BJ (cell line): Measurements from ENCODE around the gene IGIP. TPM values are rescaled to one million over a fixed set of nuclear protein-coding genes. Genes with fewer than 3 reads are reported as not detected.

Experiments
- CTCF ChIA-PET: fragments of 350-600 bp; formaldehyde crosslinking; extraction: SDS; loops from one replicate; lab custom pipeline; 2021; ENCODE audit warnings: antibody characterized with exemption, inconsistent platforms; lab: Yijun Ruan, JAX
- POLR2A ChIA-PET: fragments of 300-600 bp; sonication (Branson Sonifier 250); formaldehyde crosslinking; extraction: SDS; loops from one replicate; lab custom pipeline; 2021; ENCODE audit warnings: antibody characterized with exemption; lab: Charles Lee
- DNase-seq: peaks from one replicate; pipeline ENCODE4 v3.0.0-alpha.2; 2011; ENCODE audit warnings: low read depth
- H3K27me3 ChIP-seq: 2 replicates; pipeline ENCODE4 v1.6.0; 2011; ENCODE audit warnings: low read length; ENCODE audit not compliant: control insufficient read depth, insufficient read depth
- H3K36me3 ChIP-seq: 2 replicates; pipeline ENCODE4 v1.5.1; 2011; ENCODE audit warnings: low read length; ENCODE audit not compliant: control insufficient read depth, insufficient read depth
- H3K4me3 ChIP-seq: 2 replicates; pipeline ENCODE4 v1.5.1; 2011; ENCODE audit warnings: low read depth, mild to moderate bottlenecking, control low read depth, low read length
- polyA plus RNA-seq: library from polyadenylated mRNA; depleted of rRNA; stranded (reverse); fragments of >200 nt; gene quantifications from 2 replicates; pipeline ENCODE4 v1.2.3, GENCODE V29; 2011
- TF ChIP-seq, protein P1 (sequence below): IDR thresholded peaks from 2 replicates; pipeline ENCODE4 v1.5.1; 2011; ENCODE audit warnings: low read depth, mild to moderate bottlenecking, control low read depth, inconsistent platforms, low read length, moderate library complexity; ENCODE audit not compliant: insufficient read depth

IGIP gene
- polyA plus RNA-seq, 1 experiment, result 1.5 TPM

DNA sequence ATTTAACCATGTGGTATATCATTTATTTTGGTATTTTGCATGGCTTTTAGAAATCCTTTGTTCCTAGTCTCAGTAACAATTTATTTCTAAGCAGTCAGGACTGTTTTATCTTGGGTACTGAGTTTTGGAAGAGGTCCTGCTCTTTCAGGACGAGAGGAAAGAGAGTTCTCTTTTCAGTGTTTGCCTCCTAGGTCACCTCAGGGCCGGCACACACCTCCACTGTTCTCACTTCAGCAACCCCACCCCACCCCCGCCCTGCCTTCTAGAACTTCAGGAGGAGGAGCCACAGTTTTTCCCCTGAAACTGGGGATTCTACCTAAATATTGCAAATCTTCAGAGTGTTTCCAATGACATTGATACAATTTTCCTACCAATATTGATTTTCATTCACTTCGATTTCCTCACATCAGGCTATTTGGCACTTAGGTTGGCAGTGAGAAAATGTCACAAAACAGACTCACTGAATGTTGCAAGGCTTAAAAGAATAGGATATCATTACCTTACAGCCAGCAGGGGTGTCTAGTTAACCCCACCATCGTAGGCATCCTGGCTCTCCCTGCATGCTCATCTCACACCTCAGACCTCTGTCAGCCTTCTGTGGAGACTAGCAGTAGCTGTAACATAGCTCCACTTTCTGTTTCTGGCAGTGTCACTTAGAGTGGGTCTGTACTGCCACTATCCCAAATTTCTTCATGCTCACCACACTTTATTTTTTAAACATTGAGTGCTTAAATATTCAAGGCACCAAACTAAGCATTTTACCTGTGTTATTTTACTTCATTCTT is 5.4 kb downstream of the IGIP start:
- ChIA-PET CTCF (interaction anchor here (0.8 to 6.7 kb wide), 3 partner anchors 10 to 14 kb away, joined by 5 to 53 read pairs (median 14); no protein-coding TSS in a partner anchor), POLR2A (interaction anchor here (1.5 kb wide), 1 partner anchor 19 kb away, joined by 4 read pairs; no protein-coding TSS in a partner anchor)
- TF ChIP-seq, protein P1, sequence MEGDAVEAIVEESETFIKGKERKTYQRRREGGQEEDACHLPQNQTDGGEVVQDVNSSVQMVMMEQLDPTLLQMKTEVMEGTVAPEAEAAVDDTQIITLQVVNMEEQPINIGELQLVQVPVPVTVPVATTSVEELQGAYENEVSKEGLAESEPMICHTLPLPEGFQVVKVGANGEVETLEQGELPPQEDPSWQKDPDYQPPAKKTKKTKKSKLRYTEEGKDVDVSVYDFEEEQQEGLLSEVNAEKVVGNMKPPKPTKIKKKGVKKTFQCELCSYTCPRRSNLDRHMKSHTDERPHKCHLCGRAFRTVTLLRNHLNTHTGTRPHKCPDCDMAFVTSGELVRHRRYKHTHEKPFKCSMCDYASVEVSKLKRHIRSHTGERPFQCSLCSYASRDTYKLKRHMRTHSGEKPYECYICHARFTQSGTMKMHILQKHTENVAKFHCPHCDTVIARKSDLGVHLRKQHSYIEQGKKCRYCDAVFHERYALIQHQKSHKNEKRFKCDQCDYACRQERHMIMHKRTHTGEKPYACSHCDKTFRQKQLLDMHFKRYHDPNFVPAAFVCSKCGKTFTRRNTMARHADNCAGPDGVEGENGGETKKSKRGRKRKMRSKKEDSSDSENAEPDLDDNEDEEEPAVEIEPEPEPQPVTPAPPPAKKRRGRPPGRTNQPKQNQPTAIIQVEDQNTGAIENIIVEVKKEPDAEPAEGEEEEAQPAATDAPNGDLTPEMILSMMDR, result no peak

DNA sequence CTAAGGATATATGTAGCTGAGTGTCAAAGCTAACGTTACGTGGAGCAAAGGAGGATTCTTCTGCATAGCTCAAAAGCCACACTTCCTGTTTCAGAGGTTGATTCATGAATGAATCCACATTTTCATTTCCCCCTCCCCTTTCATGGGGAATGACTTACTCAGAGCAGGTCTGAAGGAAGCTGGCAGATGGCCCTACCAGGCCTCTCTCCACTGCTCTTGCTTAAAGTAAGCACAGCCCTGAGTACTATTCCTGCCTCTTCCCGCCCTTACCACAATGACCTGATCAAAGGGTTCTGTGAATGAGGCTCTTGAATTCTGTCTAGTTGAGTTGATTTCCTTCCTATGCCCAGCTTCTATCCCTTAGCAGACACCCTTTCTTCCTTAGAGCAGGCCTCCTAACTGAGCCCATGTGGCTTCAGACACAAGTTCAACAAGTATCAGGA is 6.3 kb downstream of the IGIP start:
- Histone ChIP-seq H3K4me3 (no peak overlapping the region), H3K36me3 (no peaks in the 10 kb centered on the region), H3K27me3 (no peaks in the 10 kb centered on the region)
- POLR2A ChIA-PET, result interaction anchor here (0.6 to 1.5 kb wide), 2 partner anchors 19 to 418 kb away, joined by 3 to 4 read pairs; no protein-coding TSS in a partner anchor
- peak; percentile 81 for DNase-seq
- CTCF ChIA-PET, result interaction anchor here (0.8 to 6.7 kb wide), 5 partner anchors 10 to 17 kb away, joined by 3 to 53 read pairs (median 8); no protein-coding TSS in a partner anchor
- TF ChIP-seq, protein P1, result no peak

More for the DNA sequence above, 5.4 kb downstream of the IGIP start:
- no peak for DNase-seq
- no peaks in the 10 kb centered on the region for H3K27me3 ChIP-seq
- H3K4me3 ChIP-seq, result no peak overlapping the region
- H3K36me3 ChIP-seq, result no peaks in the 10 kb centered on the region

DNA sequence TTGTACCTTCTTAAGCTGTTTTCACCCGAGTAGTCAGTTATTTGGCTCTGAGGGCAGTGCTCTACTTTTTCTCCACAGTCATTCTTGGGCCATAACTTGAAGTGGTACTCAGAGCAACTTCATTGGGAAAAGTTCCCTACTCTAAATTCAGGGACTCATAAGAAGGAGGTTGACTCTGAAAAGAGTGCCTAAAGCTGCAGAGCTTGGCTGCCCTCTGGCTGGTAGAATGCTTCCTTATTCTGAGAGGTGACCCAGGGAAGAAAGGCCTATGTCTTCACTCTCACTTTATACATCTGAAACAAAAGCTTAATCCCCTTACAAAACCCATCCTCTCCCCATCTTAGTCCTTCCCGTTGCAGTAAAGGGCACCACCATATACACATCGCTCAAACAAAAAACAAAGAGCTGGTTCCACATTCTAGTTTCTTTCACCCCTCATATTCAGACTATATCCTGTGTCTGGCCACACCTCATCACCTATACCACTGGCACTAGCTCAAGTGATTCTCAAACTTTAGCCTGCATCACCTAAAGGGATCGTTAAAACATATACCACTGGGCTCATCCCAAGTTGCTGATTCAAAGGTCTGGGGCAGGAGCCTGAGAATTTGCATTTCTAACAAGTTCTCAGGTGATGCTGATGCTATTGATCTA is 7.9 kb downstream of the IGIP start:
- no peak for DNase-seq
- TF ChIP-seq, protein P1, result no peak
- Histone ChIP-seq H3K36me3 (no peaks in the 10 kb centered on the region), H3K27me3 (no peaks in the 10 kb centered on the region), H3K4me3 (no peak overlapping the region)
- POLR2A ChIA-PET, result no interaction called here
- CTCF ChIA-PET, result interaction anchor here (0.6 to 6.7 kb wide), 10 partner anchors 8 to 69 kb away, joined by 3 to 53 read pairs (median 3); no protein-coding TSS in a partner anchor

DNA sequence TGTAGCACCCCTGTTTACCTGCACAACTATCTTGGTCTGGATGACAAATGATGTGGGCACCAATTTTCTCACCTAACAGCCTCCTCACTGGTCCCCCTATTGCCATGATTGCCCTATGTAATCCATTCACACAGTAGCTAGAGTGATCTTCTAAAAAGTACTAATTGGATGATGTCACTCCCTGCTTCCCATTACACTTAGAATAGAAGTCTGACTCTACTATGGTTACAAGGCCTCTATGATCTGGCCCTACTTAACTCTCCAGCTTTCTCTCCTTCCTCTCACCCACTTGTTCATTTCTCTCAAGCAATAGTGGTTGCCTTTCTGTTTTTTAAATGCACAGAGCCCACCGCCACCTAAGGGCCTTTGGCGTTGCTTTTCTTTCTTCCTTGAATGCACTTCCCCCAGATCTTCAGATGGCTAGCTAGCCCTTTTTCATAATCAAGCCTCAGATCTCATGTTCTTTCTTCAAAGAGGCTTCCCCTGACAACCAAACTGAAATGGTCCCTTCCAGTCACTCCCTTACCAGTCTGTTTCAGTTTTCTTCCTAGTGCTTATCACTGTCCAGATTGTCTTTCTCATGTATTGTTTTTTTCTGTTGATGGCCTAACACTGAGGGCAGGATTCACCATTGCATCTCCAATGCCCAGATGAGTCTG is 8.7 kb downstream of the IGIP start:
- ChIA-PET POLR2A (no interaction called here), CTCF (interaction anchor here (1.1 to 6.7 kb wide), 4 partner anchors 11 to 22 kb away, joined by 3 to 53 read pairs (median 9); no protein-coding TSS in a partner anchor)
- TF ChIP-seq, protein P1, result no peak
- no peak overlapping the region for H3K4me3 ChIP-seq
- H3K27me3 ChIP-seq, result no peaks in the 10 kb centered on the region
- no peaks in the 10 kb centered on the region for H3K36me3 ChIP-seq
- no peak for DNase-seq
